Activated CD4-positive, alpha-beta memory T cell treated with anti-CD3 and anti-CD28 coated beads for 36 hours (primary cell): ENCODE data around the gene PNMA1. TPM values are rescaled to one million over a fixed set of nuclear protein-coding genes. Genes with fewer than 3 reads are reported as not detected.

Experiments
- CTCF ChIA-PET: fragments of 350-600 bp; sonication (Branson Sonifier 250); formaldehyde crosslinking; loops from one replicate; lab custom pipeline; 2021; ENCODE audit warnings: antibody characterized with exemption, inconsistent platforms; lab: Charles Lee
- POLR2A ChIA-PET: fragments of 350-600 bp; sonication (Branson Sonifier 250); formaldehyde crosslinking; loops from one replicate; lab custom pipeline; 2021; ENCODE audit warnings: antibody characterized with exemption; lab: Charles Lee
- DNase-seq: peaks from one replicate; pipeline ENCODE4 v3.0.0-alpha.2; 2020
- H3K27ac Mint-ChIP-seq: one replicate; pipeline ENCODE4 v1.8.0; 2021; ENCODE audit warnings: mixed read lengths
- H3K27me3 Mint-ChIP-seq: one replicate; pipeline ENCODE4 v1.8.0; 2021; ENCODE audit warnings: mixed read lengths
- H3K36me3 Mint-ChIP-seq: one replicate; pipeline ENCODE4 v1.8.0; 2021; ENCODE audit warnings: mixed read lengths
- H3K4me1 Mint-ChIP-seq: one replicate; pipeline ENCODE4 v1.8.0; 2021; ENCODE audit warnings: low read depth, mixed read lengths
- H3K4me3 Mint-ChIP-seq: one replicate; pipeline ENCODE4 v1.8.0; 2021; ENCODE audit warnings: mild to moderate bottlenecking, mixed read lengths
- H3K9me3 Mint-ChIP-seq: one replicate; pipeline ENCODE4 v1.8.0; 2021; ENCODE audit warnings: mixed read lengths
- intact Hi-C: fragments of 100-400 bp; cut with micrococcal nuclease; formaldehyde crosslinking; loops from one replicate; pipeline ENCODE4 v1.15.1; 2023
- total RNA-seq, 2 experiments: library from RNA; stranded (reverse); gene quantifications; one replicate each; pipeline ENCODE4 v1.2.3, GENCODE V29; 2021

PNMA1 gene
- total RNA-seq, 2 experiments from 2014 or later = 28.2 to 28.3 TPM

GRCh38 chr14:73744175-73744867 is 30.1 kb upstream of the PNMA1 start:
- peaks cover 92% of the 10 kb centered on the region for H3K4me1 Mint-ChIP-seq
- peaks cover 8% of the 10 kb centered on the region for H3K36me3 Mint-ChIP-seq
- ChIA-PET POLR2A (interaction anchor here (1.4 to 5.9 kb wide), 4 partner anchors 10 to 42 kb away, joined by 5 to 56 read pairs (median 30); a partner anchor contains a TSS), CTCF (interaction anchor here (0.6 to 6.8 kb wide), 9 partner anchors 8 to 168 kb away, joined by 3 to 63 read pairs (median 5); a partner anchor contains a TSS)
- no peaks in the 10 kb centered on the region for H3K27me3 Mint-ChIP-seq
- no peak for DNase-seq
- H3K4me3 Mint-ChIP-seq = peak overlapping the region; percentile 60
- no peaks in the 10 kb centered on the region for H3K9me3 Mint-ChIP-seq
- intact Hi-C loops = loop anchor here (5.0 kb wide), 1 partner anchor 83 kb away; no protein-coding TSS in a partner anchor
- H3K27ac Mint-ChIP-seq = peak overlapping the region; percentile 89

- ChIA-PET CTCF (interaction anchor here (0.5 to 6.8 kb wide), 11 partner anchors 9 to 1027 kb away, joined by 3 to 63 read pairs (median 4); a partner anchor contains a TSS), POLR2A (interaction anchor here (2.2 to 5.9 kb wide), 4 partner anchors 11 to 43 kb away, joined by 10 to 56 read pairs (median 33); a partner anchor contains a TSS)
- Mint-ChIP-seq H3K4me1 (peaks cover 85% of the 10 kb centered on the region), H3K9me3 (no peaks in the 10 kb centered on the region), H3K27ac (peak overlapping the region; percentile 89), H3K4me3 (peak overlapping the region; percentile 60), H3K36me3 (peaks cover 10% of the 10 kb centered on the region), H3K27me3 (no peaks in the 10 kb centered on the region)
- intact Hi-C loops = loop anchor here (5.0 kb wide), 1 partner anchor 84 kb away; no protein-coding TSS in a partner anchor
- DNase-seq = peak; percentile 78
These were observed 29.3 kb upstream of the PNMA1 start for GRCh38 chr14:73743431-73743931.

- no peaks in the 10 kb centered on the region for H3K9me3 Mint-ChIP-seq
- no peaks in the 10 kb centered on the region for H3K27me3 Mint-ChIP-seq
- peaks cover 11% of the 10 kb centered on the region for H3K36me3 Mint-ChIP-seq
- peak; percentile 37 for DNase-seq
- peaks cover 77% of the 10 kb centered on the region for H3K4me1 Mint-ChIP-seq
- POLR2A ChIA-PET = interaction anchor here (1.4 to 5.9 kb wide), 5 partner anchors 12 to 44 kb away, joined by 3 to 56 read pairs (median 16); a partner anchor contains a TSS
- peak overlapping the region; percentile 45 for H3K4me3 Mint-ChIP-seq
- intact Hi-C loops = loop anchor here (1.0 to 5.0 kb wide), 2 partner anchors 13 to 85 kb away; no protein-coding TSS in a partner anchor
- H3K27ac Mint-ChIP-seq = peak overlapping the region; percentile 89
- CTCF ChIA-PET = interaction anchor here (0.6 to 6.8 kb wide), 13 partner anchors 9 to 125 kb away, joined by 3 to 63 read pairs (median 4); a partner anchor contains a TSS
These were observed 28.5 kb upstream of the PNMA1 start for GRCh38 chr14:73742520-73743238.

GRCh38 chr14:73741876-73742519 is 27.8 kb upstream of the PNMA1 start:
- Mint-ChIP-seq H3K27me3 (no peaks in the 10 kb centered on the region), H3K27ac (peak overlapping the region; percentile 89), H3K36me3 (peaks cover 12% of the 10 kb centered on the region), H3K4me1 (peaks cover 70% of the 10 kb centered on the region), H3K9me3 (no peaks in the 10 kb centered on the region), H3K4me3 (peak overlapping the region; percentile 45)
- POLR2A ChIA-PET = interaction anchor here (0.8 to 5.9 kb wide), 5 partner anchors 13 to 144 kb away, joined by 3 to 56 read pairs (median 16); partner anchors contain the start of gene ZNF410
- peak; percentile 53 for DNase-seq
- CTCF ChIA-PET = interaction anchor here (0.6 to 6.8 kb wide), 14 partner anchors 8 to 126 kb away, joined by 3 to 63 read pairs (median 4); a partner anchor contains a TSS
- intact Hi-C loops = loop anchor here (1.0 to 5.0 kb wide), 4 partner anchors 13 to 85 kb away; a partner anchor contains a TSS

GRCh38 chr14:73741386-73741875 is 27.2 kb upstream of the PNMA1 start:
- no peaks in the 10 kb centered on the region for H3K27me3 Mint-ChIP-seq
- H3K4me3 Mint-ChIP-seq = peak overlapping the region; percentile 43
- H3K36me3 Mint-ChIP-seq = peaks cover 16% of the 10 kb centered on the region
- intact Hi-C loops = loop anchor here (1.0 to 5.0 kb wide), 3 partner anchors 19 to 86 kb away; a partner anchor contains a TSS
- peak overlapping the region; percentile 89 for H3K27ac Mint-ChIP-seq
- DNase-seq = peak; percentile 85
- H3K9me3 Mint-ChIP-seq = no peaks in the 10 kb centered on the region
- ChIA-PET CTCF (interaction anchor here (1.0 to 6.8 kb wide), 11 partner anchors 8 to 89 kb away, joined by 3 to 63 read pairs (median 6); a partner anchor contains a TSS), POLR2A (interaction anchor here (0.8 to 5.9 kb wide), 5 partner anchors 13 to 145 kb away, joined by 3 to 56 read pairs (median 16); partner anchors contain the start of gene ZNF410)
- peaks cover 64% of the 10 kb centered on the region for H3K4me1 Mint-ChIP-seq

- Mint-ChIP-seq H3K9me3 (no peaks in the 10 kb centered on the region), H3K27ac (peak overlapping the region; percentile 89), H3K36me3 (peaks cover 18% of the 10 kb centered on the region), H3K4me3 (no peak overlapping the region), H3K4me1 (peaks cover 61% of the 10 kb centered on the region), H3K27me3 (no peaks in the 10 kb centered on the region)
- POLR2A ChIA-PET = interaction anchor here (3.4 to 5.9 kb wide), 3 partner anchors 14 to 46 kb away, joined by 16 to 56 read pairs (median 50); a partner anchor contains a TSS
- intact Hi-C loops = loop anchor here (1.0 to 5.0 kb wide), 3 partner anchors 20 to 87 kb away; a partner anchor contains a TSS
- CTCF ChIA-PET = interaction anchor here (1.0 to 6.8 kb wide), 8 partner anchors 9 to 89 kb away, joined by 3 to 63 read pairs (median 8); a partner anchor contains a TSS
- no peak for DNase-seq
These were observed 26.6 kb upstream of the PNMA1 start for GRCh38 chr14:73740618-73741326.

GRCh38 chr14:73739899-73740617 is 25.9 kb upstream of the PNMA1 start:
- H3K9me3 Mint-ChIP-seq = no peaks in the 10 kb centered on the region
- H3K27ac Mint-ChIP-seq = peak overlapping the region; percentile 18
- ChIA-PET POLR2A (interaction anchor here (3.4 to 5.9 kb wide), 2 partner anchors 15 to 46 kb away, joined by 16 to 50 read pairs; no protein-coding TSS in a partner anchor), CTCF (interaction anchor here (1.3 to 6.8 kb wide), 2 partner anchors 12 to 18 kb away, joined by 3 to 63 read pairs; no protein-coding TSS in a partner anchor)
- intact Hi-C loops = loop anchor here (5.0 kb wide), 1 partner anchor 87 kb away; no protein-coding TSS in a partner anchor
- no peaks in the 10 kb centered on the region for H3K27me3 Mint-ChIP-seq
- H3K4me1 Mint-ChIP-seq = peaks cover 53% of the 10 kb centered on the region
- no peak for DNase-seq
- H3K36me3 Mint-ChIP-seq = peaks cover 22% of the 10 kb centered on the region
- H3K4me3 Mint-ChIP-seq = no peak overlapping the region

GRCh38 chr14:73739174-73739898 is 25.2 kb upstream of the PNMA1 start:
- CTCF ChIA-PET = interaction anchor here (1.3 to 6.8 kb wide), 2 partner anchors 11 to 18 kb away, joined by 3 to 63 read pairs; no protein-coding TSS in a partner anchor
- intact Hi-C loops = no loop called here
- no peak for DNase-seq
- H3K4me1 Mint-ChIP-seq = peaks cover 46% of the 10 kb centered on the region
- H3K27me3 Mint-ChIP-seq = no peaks in the 10 kb centered on the region
- no peak overlapping the region for H3K27ac Mint-ChIP-seq
- H3K36me3 Mint-ChIP-seq = peaks cover 29% of the 10 kb centered on the region
- H3K9me3 Mint-ChIP-seq = no peaks in the 10 kb centered on the region
- POLR2A ChIA-PET = no interaction called here
- no peak overlapping the region for H3K4me3 Mint-ChIP-seq

GRCh38 chr14:73738518-73739173 is 24.5 kb upstream of the PNMA1 start:
- Mint-ChIP-seq H3K9me3 (no peaks in the 10 kb centered on the region), H3K27ac (peak overlapping the region; percentile 8), H3K27me3 (no peaks in the 10 kb centered on the region), H3K4me3 (no peak overlapping the region), H3K36me3 (peaks cover 30% of the 10 kb centered on the region), H3K4me1 (peaks cover 39% of the 10 kb centered on the region)
- no peak for DNase-seq
- ChIA-PET POLR2A (no interaction called here), CTCF (interaction anchor here (1.3 to 6.8 kb wide), 2 partner anchors 10 to 19 kb away, joined by 3 to 63 read pairs; no protein-coding TSS in a partner anchor)
- intact Hi-C loops = no loop called here
